ENCODE data around the gene SLC1A3.

SLC1A3 gene

GRCh38 chr5:36689225-36689624 is 82.8 kb downstream of the SLC1A3 start:
- DNase-seq (ENCODE audit: low read depth), result no peak

- no peak for DNase-seq (ENCODE audit: low read depth)
Measured at GRCh38 chr5:36690041-36690961, 83.9 kb downstream of the SLC1A3 start.

GRCh38 chr5:36691226-36691625 is 84.8 kb downstream of the SLC1A3 start:
- no peak for DNase-seq (ENCODE audit: low read depth)

- no peak for DNase-seq (ENCODE audit: low read depth)
Measured at GRCh38 chr5:36691696-36692371, 85.4 kb downstream of the SLC1A3 start.

DNA sequence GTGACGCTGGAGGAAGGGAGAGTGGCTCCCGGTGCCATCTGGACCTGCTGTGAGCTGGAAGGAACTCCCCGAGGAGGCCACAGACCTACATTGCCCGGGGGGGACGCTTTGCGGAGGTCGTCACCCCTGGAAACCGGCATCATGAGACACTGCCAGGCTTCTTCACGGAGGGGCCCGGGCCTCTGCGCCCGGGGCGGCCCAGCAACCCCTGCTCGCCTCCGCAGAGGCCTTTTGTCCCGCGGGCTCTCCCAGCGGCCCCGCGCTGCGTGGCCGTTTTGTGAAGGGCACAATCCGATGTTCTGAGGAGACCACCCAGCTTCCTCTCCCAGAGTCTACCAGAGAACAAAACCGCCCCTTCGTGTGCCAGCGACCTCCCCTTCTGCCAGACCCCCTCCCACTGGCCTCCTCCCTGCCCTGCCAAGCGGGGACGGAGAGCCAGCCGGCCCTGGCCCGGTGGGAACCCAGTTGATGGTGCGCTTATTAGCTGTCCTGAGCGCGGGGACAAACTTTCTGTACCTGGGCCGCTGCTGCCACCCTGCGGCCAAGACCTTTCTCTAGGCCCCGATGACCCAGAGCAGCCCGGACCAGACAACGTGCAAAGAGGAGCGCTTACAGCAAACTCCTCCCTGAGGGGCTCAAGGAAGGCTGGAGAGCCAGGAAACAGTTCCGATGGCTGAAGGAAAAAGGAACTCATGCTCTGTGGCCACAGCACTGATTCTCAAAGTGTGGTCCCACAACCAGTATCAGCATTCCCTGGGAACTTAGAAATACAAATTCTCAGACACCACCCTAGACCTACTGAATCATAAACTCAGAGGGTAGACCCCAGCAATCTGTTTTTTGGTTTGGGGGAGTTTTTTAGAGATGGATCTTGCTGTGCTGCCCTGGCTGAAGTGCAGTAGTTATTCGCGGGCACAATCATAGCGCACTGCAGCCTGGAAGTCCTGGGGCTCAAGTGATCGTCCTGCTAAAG is 86.7 kb downstream of the SLC1A3 start:
- DNase-seq (ENCODE audit: low read depth), result no peak

DNA sequence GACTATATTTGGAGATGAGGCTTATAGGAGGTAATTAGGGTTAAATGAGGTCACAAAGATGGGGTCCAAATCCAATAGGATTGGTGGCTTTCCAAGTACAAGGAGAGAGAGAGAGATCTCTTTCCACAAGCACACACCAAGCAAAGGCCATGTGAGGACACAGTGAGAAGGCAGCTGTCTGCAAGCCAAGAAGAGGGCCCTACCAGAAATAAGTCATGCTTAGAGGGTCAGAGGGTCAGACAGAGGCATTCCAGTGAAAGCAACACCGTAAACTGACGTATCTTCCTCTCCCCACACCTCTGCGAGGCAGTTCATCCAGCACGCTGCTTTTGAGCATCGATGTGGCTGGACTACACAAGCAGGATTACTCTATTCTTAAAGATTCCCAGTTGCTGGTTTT is 87.9 kb downstream of the SLC1A3 start:
- DNase-seq (ENCODE audit: low read depth), result no peak

GRCh38 chr5:36696059-36696673 is 89.8 kb downstream of the SLC1A3 start:
- DNase-seq (ENCODE audit: low read depth), result no peak

DNA sequence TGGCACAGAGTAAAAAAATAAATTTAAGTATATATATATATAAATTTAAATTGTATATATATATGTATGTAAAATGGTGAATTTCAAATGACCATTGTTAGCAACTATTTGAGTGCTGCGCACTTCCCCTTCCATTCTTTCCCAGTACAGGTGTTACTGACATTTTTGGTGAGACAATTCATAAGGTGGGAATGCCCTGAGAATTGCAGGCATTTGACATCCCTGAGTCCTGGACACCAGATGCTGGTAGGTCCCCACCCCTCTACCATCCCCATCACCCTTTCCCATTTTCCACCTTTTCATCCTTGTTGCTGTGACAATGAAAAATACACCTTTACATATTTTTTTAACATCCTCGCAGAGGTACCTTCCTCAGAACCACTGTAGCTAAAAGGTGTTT is 91.6 kb downstream of the SLC1A3 start:
- no peak for DNase-seq (ENCODE audit: low read depth)

DNA sequence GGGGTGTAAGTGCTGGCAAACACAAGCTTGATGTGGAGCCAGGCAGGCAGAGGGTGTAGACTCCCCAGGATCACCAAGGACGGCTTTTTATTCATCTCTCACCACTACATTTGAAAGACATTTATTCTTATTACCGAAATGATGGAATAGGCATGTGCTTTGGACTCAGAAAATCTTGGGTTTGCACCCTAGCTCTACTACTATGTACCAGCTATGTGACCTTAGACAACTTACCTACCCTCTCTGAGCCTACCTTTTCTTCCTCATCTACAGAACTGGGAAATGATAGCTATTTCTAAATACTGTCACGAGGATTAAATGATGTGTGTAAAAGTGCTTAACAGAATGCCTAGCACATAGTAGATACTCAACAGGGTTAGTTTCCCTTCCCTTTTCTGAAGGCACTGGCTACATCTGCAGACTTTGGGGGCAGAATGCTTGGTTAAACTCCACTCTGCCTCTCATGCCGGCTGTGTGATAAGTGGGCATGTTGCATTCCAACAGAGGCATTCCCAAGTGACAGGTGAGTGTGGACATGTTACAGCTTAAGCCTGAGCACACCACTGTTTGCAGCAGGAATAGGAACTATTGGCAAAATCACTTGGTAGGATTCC is 94.8 kb downstream of the SLC1A3 start:
- no peak for DNase-seq (ENCODE audit: low read depth)

DNA sequence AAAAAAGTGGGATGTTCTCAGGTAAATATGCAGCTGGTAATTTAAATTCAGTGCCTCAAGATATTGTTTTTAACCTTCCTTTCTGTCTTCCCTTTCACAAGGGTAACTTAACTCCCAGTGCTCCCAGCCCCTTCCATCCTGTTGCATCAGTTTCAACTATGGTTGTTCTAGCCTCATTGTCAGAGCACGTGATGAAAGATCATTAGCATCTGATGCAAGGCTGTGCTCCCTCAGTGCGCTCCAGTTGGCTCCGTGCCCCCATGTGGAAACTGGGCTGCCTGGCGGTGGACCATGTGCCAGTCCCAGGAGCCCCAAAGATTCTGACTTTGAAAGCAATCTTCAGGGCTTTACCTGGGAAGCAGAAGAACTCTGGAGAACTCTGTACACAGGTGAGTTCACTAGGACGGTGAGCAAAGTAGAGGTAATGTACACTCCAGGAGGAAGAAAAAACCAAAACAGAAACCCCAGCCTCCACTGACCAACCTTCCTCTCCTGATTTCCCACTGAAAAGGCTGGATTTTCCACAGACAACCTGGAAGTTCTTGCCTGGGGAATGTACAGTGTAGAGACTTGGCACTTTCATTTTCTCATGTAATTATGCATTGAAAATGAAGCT is 96.9 kb downstream of the SLC1A3 start:
- no peak for DNase-seq (ENCODE audit: low read depth)

DNA sequence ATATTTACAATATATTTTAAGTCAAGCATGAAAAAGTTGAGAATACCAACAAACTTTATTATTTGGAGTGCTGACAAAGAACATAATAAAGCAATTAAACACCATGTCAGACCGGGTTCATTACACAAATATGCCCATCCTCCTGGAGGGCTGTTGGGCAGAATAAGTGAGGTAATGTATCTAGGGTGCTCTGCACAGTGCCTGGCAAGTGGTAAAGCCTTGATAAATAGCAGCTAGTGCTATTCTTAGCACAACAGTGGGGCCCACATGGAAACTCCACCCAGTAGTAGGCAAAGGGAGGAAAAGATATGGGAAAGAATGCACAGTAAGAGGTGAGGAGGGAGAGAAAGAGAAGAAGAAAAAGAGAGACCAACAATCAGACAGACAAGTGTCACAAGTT is 97.7 kb downstream of the SLC1A3 start:
- no peak for DNase-seq (ENCODE audit: low read depth)

GRCh38 chr5:36705055-36705454 is 98.6 kb downstream of the SLC1A3 start:
- DNase-seq (ENCODE audit: low read depth), result no peak

DNA sequence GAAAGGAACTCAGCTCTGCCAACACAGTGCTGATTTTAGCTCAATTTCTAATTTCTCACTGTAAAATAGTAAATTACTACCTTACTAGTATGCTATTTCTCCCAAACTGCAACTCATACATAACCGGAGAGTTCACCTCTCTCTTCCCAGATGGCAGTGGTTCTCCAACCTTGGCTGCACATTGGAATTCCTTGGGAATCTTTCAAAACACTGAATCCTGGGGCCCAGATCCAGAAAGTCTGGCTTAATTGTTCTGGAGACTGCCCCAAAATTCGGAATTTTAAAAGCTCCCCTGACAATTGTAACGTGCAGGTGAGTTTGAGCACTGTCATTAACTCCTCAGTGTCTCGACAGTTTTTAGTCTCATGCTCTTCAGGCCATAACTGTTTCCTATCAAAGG is 100.3 kb downstream of the SLC1A3 start:
- no peak for DNase-seq (ENCODE audit: low read depth)

DNA sequence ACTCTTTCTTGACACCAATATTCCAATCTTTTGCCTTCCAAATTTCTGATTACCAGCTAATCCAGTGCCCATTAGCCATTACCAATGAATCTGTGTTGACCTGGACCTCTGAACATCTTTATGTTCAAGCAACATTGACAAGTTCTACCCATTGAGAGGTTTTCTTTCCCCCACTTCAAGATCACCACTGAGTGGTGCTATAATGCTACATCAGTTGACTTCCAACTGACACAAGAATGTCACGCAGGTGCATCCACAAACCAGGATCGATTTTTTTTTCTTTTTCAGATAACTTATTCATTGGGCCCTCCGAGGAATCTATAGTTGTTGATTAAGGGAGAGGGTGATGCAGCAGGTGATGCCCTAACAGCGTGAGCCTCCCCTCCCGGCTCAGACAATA is 102.6 kb downstream of the SLC1A3 start:
- DNase-seq (ENCODE audit: low read depth), result no peak

DNA sequence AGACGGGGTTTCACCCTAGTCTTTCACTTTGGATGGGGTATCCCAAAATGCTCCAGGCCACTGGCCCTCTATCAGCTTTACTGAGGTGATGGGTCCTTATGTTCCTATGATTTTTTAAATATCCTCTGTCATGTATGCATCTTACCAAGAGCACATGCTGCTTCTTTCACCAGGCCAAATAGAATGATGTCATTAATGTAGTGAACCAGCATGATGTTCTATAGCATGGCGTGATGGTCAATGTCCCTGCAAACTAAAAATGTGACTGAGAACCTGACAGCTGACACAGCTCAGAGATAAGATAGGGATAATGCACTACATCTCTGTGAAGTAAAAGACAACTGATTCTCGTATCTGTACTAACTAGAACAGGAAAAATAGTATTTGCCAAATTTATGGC is 103.6 kb downstream of the SLC1A3 start:
- DNase-seq (ENCODE audit: low read depth), result no peak

DNA sequence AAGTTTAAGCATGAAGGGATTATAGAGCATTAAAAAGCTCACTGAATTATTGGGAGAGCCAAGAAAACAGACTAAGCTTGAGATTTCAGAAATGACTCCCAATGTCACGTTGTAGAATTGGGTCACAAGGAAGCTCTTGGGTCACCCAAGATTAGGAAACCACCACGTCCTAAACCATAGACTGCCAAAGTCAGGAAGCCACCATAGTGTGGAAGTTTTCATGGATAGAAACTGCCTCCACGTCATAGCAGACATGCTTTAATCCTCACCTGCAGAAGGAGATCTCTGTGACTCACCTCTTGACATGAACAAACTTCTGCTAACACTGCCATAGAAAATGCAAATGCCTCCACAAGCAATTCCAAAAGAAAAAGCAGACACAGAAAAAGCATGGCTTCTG is 106.3 kb downstream of the SLC1A3 start:
- no peak for DNase-seq (ENCODE audit: low read depth)

DNA sequence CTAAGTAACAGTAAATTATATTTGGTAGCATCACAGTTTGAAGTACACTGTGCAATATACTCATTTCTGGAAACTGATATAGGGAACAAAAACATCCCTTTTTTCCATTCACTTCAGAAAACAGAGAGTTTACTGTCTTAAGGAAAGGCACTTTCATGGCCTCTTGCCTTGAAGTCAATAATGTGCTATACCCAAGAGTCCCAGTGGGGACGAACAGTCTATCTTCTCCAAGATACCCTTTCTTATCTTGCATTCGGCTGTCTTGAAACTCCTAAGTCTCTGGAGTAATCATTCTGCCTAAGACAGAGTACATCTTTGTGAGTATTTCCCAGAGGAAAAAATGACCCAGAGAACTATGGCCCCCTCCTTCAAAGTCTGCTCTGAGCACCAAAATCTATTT is 107.1 kb downstream of the SLC1A3 start:
- DNase-seq (ENCODE audit: low read depth), result no peak

DNA sequence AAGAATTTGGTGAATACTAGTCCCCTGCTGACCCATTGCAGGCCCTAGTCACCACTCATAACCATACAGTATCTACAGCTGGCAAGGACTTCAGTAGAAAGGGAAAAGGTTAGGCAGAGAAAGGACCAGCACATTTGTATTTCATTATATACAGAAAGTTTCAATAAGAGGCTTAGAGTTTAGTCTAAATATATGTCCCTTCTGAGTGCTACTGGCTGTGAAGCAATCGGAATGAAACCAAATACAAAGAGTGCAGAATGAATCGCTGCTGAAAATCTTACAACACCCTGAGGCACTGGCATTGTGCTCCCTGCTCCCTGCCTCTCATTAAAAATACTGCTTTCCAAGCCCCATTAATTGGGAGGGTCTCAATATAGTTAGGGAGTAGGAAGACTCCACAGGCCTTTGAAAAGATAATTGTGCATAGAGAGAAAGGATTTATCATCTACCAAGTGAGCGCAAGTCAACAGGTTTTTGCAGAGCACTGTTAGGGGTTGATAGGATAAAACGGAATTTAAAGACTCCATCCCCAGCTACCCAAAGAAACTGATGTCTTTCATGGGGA is 110.8 kb downstream of the SLC1A3 start:
- no peak for DNase-seq (ENCODE audit: low read depth)

GRCh38 chr5:36719282-36719681 is 112.9 kb downstream of the SLC1A3 start:
- DNase-seq (ENCODE audit: low read depth), result no peak

- no peak for DNase-seq (ENCODE audit: low read depth)
Measured at GRCh38 chr5:36720688-36721087, 114.3 kb downstream of the SLC1A3 start.

All from T-helper 22 cell (primary cell).